Subcutaneous preadipocyte (primary cell): ENCODE data around the gene CGN. TPM values are rescaled to one million over a fixed set of nuclear protein-coding genes. Genes with fewer than 3 reads are reported as not detected.

Experiments
- small RNA-seq: library from RNA; depleted of rRNA; stranded (forward); fragments of <200 nt; gene quantifications from one replicate; pipeline ENCODE3, GENCODE V24; 2012
- total RNA-seq: library from RNA; depleted of rRNA; stranded (reverse); fragments of >200 nt; gene quantifications from 2 replicates; pipeline ENCODE4 v1.2.3, GENCODE V29; 2012

Gene CGN, protein sequence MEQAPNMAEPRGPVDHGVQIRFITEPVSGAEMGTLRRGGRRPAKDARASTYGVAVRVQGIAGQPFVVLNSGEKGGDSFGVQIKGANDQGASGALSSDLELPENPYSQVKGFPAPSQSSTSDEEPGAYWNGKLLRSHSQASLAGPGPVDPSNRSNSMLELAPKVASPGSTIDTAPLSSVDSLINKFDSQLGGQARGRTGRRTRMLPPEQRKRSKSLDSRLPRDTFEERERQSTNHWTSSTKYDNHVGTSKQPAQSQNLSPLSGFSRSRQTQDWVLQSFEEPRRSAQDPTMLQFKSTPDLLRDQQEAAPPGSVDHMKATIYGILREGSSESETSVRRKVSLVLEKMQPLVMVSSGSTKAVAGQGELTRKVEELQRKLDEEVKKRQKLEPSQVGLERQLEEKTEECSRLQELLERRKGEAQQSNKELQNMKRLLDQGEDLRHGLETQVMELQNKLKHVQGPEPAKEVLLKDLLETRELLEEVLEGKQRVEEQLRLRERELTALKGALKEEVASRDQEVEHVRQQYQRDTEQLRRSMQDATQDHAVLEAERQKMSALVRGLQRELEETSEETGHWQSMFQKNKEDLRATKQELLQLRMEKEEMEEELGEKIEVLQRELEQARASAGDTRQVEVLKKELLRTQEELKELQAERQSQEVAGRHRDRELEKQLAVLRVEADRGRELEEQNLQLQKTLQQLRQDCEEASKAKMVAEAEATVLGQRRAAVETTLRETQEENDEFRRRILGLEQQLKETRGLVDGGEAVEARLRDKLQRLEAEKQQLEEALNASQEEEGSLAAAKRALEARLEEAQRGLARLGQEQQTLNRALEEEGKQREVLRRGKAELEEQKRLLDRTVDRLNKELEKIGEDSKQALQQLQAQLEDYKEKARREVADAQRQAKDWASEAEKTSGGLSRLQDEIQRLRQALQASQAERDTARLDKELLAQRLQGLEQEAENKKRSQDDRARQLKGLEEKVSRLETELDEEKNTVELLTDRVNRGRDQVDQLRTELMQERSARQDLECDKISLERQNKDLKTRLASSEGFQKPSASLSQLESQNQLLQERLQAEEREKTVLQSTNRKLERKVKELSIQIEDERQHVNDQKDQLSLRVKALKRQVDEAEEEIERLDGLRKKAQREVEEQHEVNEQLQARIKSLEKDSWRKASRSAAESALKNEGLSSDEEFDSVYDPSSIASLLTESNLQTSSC
- total RNA-seq = under 0.01 TPM in 1 of 2 replicates, not detected in the other

DNA sequence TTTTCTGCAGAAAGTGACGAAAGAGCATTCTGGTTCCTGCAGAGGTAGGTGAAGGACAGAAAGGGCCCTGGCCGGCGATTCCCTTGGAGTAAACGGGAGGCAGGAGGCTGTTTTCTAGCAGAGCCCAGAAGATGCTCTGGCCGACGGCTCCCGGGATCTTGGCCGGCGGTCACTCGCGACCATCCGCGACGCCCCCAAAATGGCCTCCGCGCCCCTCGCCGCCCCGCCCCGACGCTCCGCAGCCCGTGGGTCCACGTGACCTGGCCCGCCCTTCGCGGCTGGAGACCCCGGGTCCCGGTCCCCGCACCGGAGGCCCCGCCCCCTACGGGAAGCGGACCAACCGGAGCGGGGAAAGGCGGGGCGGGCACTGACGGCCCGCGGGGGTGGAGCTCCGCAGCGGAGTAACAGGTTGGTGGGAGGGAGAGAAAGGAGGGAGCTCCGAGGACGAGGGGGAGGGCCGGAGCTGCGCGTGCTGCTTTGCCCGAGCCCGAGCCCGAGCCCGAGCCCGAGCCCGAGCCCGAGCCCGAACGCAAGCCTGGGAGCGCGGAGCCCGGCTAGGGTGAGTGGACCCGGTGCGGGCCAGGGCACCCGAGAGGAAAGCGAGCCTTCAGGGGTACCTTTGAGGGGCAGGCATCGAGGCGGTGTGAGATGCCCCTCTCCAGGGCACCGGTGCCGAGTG, at the start of gene CGN:
TSS of gene CGN (plus strand) at position 431 of the 679 bp plus-strand sequence. CDS start 7,133 bp downstream, outside the sequence.

DNA sequence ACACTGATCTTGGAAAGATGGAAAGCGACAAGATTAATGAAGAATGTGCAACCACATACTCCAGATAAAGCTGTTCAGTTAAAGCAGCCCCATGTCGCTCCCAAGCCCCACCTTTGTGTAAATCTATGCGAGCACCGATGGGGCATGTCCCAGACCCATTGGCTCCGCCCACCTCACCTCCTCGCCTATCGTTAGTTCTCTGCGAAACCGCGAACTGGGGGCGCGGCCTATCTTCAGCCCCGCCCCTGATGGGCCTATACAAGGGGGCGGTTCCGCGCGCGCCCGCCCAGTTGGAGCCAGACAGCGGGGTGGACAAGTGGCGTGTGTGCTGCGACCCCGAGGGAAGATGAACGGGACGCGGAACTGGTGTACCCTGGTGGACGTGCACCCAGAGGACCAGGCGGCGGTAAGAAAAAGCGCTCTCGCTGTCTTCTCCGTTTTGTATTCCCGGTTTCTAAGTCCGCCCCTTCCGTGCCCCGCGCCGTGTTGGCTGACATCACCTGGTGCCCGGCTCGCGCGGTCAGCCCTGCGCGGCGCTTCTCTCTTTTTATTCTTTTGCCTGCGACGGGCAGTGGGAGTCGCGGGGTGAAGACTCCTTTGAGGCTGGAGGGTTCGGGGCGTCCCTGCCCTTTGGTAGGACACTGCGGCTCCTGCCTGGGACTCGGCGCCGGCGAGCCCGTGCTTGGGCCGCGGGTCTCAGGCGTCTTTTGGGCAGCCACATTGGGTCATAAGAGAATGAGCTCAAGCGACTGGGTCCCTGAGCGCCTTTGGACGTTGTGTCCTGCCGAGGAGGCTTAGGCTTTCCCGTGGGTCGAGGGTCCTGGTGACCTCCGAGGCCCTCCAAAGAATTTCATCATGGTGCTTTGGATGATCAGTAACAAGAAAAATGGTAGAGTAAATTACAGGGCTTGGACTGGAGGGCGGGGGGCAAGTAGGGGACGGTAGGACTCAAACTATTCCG, 29.1 kb downstream of the CGN start, which contains the start of gene TUFT1:
TSS of gene TUFT1 (plus strand) at position 289 of the 961 bp plus-strand sequence. CDS start at position 347, 58 bp downstream.

Small RNA genes lying within 50 kb of the gene (small RNA-seq; reads per million reads assigned to genes)
- not detected for gene MIR554
- 0.14 reads per million for gene RF00405

Other genes with a start within 250 kb of the CGN start
- gene ZNF687, start 229.1 kb upstream of the CGN start, total RNA-seq = 11.8 and 17.2 TPM in 2 replicates
- 40.4 and 50.8 TPM in 2 replicates for gene PI4KB, start 184.0 kb upstream of the CGN start, total RNA-seq
- 30.1 and 32.5 TPM in 2 replicates for gene RFX5, start 164.1 kb upstream of the CGN start, total RNA-seq
- gene SELENBP1, start 138.7 kb upstream of the CGN start, total RNA-seq = 25.0 and 31.6 TPM in 2 replicates
- 359 and 406 TPM in 2 replicates for gene PSMB4, start 111.8 kb upstream of the CGN start, total RNA-seq
- gene POGZ, start 51.9 kb upstream of the CGN start, total RNA-seq = 21.3 and 29.7 TPM in 2 replicates
- gene TUFT1, start 28.9 kb downstream of the CGN start, total RNA-seq = 1.1 and 2.0 TPM in 2 replicates
- 28.3 and 33.2 TPM in 2 replicates for gene SNX27, start 100.7 kb downstream of the CGN start, total RNA-seq
- gene CELF3, start 205.4 kb downstream of the CGN start, total RNA-seq = not detected in 2 replicates
- not detected in 2 replicates for gene RIIAD1, start 210.1 kb downstream of the CGN start, total RNA-seq